GM18951 (cell line): ENCODE measurements around the gene BCAR3.

Source experiments
- POLR2A ChIP-seq: IDR thresholded peaks from 4 replicates; pipeline ENCODE4 v1.6.1; 2011; ENCODE audit warnings: mild to moderate bottlenecking; ENCODE audit not compliant: insufficient read length, insufficient read depth; ENCODE audit errors: extremely low read depth
- in situ Hi-C: fragments of 300-500 bp; cut with MboI; formaldehyde crosslinking; loops from one replicate; pipeline ENCODE4 v1.12.0; 2022; ENCODE audit warnings: low sequenced_read_pairs, mixed read lengths, inconsistent platforms; ENCODE audit not compliant: unreplicated experiment

Gene BCAR3

DNA sequence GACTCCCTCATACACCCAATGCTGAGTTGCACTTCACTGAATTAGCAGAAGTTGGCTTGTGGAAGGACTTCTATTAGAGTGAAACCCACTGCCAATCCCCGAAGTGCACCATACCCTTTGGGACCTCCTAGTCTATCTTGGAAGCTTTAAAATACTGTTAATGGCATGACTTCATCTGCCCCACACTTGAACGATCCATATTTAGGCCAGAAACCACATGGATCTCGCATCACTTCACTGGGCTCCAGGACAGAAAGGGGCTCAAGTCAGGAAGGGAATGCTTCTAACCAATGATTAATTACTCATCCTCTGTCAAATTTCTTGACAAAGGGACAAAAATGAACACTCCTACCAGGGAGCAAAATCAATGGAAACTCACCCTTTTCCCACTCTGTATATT, 69.1 kb downstream of the BCAR3 start:
- in situ Hi-C loops, result loop anchor here (25.0 kb wide), 1 partner anchor 300 kb away; no protein-coding TSS in a partner anchor
- no peak for TF ChIP-seq POLR2A

- in situ Hi-C loops, result loop anchor here (25.0 kb wide), 1 partner anchor 299 kb away; no protein-coding TSS in a partner anchor
- TF ChIP-seq POLR2A, result no peak
These were observed 70.0 kb downstream of the BCAR3 start for GRCh38 chr1:93611668-93612067.

DNA sequence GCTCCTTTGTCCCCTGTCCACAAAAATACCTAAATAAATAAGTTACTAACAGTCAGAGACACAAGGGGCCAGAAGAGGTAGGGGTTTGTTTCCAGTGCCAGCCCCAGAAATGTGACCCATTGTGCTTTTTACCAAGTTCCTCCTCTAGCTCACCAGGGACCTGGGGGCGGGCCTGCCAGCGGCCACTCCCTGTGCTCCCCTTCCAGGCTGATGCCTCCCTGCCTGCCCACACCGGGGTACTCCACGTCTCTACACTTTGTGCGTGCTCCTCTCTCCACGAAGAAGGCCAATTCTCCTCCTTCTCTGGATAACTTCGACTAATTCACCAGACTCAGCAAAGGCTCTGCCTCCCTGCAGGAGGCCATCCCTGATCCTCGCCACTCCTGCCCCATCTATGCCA, 72.1 kb downstream of the BCAR3 start:
- in situ Hi-C loops, result loop anchor here (25.0 kb wide), 1 partner anchor 297 kb away; no protein-coding TSS in a partner anchor
- TF ChIP-seq POLR2A, result no peak

GRCh38 chr1:93608187-93609109, 73.2 kb downstream of the BCAR3 start:
- TF ChIP-seq POLR2A, result no peak
- in situ Hi-C loops, result loop anchor here (25.0 kb wide), 1 partner anchor 296 kb away; no protein-coding TSS in a partner anchor

DNA sequence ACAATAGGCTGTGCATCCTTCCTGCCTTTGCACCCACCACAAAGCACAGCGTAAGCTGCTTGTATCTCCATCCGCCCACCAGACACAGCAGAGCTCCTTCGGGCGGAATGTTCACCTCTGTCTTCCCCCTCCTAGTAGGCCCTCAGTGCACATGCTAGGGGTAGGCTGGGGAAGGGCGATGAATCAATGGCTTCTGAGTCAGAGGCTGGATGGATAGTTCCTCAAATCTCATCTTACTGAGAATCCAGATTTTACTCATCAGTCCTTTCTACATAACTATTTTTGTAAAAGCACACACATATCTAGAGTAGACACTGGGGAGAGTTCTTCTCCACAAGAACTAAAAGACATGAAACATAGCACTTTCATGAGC, 73.8 kb downstream of the BCAR3 start:
- no peak for TF ChIP-seq POLR2A
- in situ Hi-C loops, result loop anchor here (25.0 kb wide), 1 partner anchor 295 kb away; no protein-coding TSS in a partner anchor

DNA sequence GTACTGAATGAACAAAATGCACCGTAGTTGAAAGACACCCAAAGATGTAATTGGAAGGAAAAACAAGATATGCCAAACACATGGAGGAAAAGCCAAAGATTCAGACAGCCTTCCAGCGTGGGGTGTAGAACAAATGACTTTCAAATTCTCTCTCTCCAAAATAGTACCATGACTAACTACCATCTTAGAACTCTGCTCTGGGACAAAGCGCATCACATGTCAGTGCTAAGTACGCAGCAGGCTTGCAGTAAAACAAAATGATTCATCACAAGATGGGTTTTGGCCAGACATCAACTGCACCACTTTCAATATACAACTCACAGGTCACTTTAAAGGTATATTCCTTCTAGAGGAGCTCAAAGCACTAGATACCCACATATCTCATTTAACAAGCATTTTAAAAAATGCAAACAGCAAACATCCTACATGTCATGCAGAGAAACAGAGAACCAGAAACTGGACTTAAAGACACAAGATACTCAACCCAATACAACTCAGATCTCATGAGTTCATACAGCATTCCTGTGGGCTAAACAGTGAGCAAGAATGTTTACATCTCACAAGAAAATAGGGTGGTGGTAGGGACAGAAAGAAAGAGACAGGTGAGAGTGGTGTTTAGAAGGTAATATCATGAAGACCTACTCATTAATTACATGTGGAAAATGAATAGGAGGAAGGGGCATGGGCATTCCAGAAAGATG, 75.7 kb downstream of the BCAR3 start:
- in situ Hi-C loops, result loop anchor here (25.0 kb wide), 1 partner anchor 294 kb away; no protein-coding TSS in a partner anchor
- TF ChIP-seq POLR2A, result no peak

DNA sequence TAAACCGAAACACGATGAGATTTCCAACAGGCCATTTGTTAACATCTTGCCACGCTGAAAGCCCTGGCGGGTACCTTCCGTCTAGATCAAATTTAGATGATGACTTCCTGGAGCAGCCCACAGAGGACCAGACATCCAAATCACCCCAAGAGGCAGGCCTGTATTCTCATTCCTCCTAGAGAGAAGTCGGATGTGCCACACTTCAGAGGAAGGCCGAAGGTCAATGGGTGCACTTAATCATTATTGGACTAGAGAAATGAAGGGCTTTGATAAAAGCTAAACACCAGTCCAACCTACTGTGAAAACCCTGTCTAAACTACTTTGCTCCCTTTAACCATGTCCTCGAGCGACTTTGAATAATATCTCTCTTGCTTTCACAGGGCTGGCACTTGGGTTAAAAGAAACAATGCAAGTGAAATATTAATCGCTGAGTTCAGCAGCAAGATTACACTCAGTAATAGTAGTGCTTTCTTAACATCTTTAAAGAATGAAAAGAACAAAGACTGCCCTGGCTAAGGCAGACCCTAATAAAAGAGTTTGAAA, 76.5 kb downstream of the BCAR3 start:
- no peak for TF ChIP-seq POLR2A
- in situ Hi-C loops, result loop anchor here (25.0 kb wide), 1 partner anchor 293 kb away; no protein-coding TSS in a partner anchor

DNA sequence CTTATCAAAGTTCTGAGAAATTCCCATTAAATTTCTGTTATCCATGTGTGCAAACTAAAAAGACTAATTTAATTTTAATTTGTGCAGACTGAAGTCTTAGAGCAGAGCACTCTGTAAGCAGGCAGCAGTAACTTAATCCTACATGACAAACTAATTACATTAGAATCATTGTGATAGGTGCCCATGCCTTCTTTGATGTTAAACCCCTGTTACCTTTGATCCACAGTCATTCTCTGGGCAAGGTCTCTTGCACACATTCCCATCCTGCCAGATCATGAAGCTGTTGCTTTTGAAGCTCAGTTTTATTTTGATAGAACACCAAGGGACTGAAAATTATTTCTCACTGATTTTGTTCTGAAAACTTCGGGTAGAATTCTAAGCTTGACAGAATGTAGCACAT, 77.2 kb downstream of the BCAR3 start:
- in situ Hi-C loops, result loop anchor here (25.0 kb wide), 1 partner anchor 292 kb away; no protein-coding TSS in a partner anchor

DNA sequence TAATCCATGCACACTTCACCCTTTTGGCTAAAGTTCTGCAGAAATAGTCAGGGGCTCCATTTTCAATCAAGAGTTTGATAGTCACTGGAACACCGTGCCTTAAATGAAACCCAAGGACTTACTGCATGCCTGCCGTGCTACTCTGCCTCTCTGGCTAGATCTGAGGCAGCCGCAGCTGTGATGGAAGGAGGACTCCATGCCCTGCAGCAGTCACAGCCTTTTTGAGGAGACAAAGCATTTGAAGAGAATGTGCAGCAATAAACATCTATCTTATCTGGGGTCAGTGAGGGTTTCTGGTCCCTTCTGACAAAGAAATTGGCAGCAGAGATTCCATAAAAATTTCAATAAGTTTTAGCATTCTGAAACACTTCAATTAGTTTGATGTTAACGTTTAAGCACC, 78.0 kb downstream of the BCAR3 start:
- in situ Hi-C loops, result loop anchor here (25.0 kb wide), 1 partner anchor 291 kb away; no protein-coding TSS in a partner anchor
- TF ChIP-seq POLR2A, result no peak

More for the DNA sequence above, 77.2 kb downstream of the BCAR3 start:
- no peak for TF ChIP-seq POLR2A

GRCh38 chr1:93603106-93603505, 78.5 kb downstream of the BCAR3 start:
- in situ Hi-C loops, result loop anchor here (25.0 kb wide), 1 partner anchor 291 kb away; no protein-coding TSS in a partner anchor
- TF ChIP-seq POLR2A, result no peak

DNA sequence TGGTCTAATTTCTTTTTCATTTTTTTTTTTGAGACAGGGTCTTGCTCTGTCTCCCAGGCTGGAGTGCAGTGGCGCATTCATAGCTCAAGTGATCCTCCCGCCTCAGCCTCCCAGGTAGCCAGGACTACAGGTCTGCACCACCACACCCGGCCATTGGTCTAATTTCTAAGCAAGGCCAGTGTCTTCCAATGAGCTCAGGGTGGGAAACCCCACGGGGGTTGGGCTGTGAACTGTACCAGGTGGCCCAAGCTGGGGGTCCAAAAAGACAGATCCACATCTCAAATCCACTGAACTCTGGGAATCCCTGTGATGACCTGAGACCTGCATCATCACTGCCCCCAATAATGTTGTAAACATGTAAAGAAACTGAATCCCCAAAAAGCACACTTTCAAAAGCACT, 79.5 kb downstream of the BCAR3 start:
- TF ChIP-seq POLR2A, result no peak
- in situ Hi-C loops, result loop anchor here (25.0 kb wide), 1 partner anchor 290 kb away; no protein-coding TSS in a partner anchor

GRCh38 chr1:93601686-93602085, 80.0 kb downstream of the BCAR3 start:
- TF ChIP-seq POLR2A, result no peak
- in situ Hi-C loops, result loop anchor here (25.0 kb wide), 1 partner anchor 289 kb away; no protein-coding TSS in a partner anchor

DNA sequence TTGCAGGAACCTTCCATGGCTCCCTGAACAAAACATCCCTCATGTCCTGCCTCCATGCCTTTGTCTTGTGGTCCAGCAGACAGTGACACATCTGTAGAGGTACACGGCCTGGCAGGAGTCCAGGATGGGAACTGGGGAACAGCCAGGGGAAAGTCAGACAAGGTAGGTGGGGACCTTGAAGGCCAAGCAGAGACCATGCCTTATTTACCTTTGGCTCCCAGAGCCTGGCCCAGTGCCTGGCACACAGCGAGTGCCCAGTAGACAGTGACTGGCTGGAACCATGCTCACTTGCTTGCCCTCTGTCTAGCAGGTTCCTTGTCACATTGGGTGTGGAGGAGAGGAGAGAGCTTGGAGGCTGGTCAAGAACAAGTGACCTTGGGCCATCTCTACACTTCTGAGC, 81.0 kb downstream of the BCAR3 start:
- in situ Hi-C loops, result loop anchor here (25.0 kb wide), 1 partner anchor 288 kb away; no protein-coding TSS in a partner anchor
- no peak for TF ChIP-seq POLR2A

DNA sequence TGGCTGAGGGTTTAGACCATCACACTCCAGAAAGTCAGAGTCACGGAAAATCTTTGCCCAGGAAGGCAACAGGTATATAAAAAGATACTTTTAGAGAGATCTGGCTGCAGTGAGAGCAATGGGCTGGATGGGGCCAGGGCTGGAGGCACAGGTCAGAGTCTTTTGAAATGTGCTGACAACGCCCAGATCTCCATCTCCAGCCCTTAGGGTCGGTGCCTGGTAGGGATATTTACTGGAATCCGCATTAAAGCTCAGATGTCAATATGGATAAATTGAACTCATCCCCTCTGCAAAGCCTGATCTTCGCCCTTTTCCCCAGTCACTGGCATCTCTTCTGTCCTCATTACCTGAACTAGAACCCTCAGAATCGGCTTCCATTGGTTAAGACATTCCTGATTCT, 82.2 kb downstream of the BCAR3 start:
- TF ChIP-seq POLR2A, result no peak
- in situ Hi-C loops, result no loop called here
